ENCODE measurements around the gene LTB4R2.

DNA sequence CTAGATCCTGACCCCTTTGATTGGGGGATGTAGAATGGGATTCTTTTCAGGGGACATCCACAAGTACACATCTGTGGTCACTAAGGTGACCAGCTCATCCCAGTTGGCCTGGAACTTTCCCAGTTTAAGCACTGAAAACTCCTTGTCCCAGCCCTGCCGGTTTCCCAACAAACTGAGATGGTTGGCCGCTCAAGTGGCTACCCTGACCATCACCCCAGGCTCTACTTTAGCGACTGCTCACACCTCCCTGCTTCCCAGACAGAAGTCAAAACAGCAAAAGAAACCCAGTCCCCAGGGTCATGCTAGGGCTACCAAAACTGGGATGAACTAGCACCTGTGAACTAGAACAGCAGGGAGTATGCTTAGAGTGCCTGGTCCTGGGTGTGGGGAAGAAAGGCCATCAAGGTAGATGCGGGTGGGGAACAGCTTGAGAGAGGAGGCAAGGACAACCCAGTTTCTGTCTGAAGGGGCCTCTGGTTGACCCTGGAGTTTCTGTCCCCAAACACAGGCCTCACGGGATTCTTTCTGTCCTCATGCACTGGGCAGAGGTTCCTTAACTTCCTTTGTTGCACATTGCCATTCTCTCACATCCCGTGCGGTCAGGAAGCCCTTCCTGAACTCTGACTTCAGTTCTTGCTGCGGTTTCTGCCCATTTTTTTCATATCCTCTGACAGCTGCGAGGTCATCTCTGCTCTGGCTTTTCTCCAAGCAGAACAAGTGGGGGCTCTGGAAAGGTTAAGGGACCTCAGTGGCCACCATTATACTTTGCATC is 3.0 kb downstream of the LTB4R2 start:
- TF ChIP-seq, protein P1, sequence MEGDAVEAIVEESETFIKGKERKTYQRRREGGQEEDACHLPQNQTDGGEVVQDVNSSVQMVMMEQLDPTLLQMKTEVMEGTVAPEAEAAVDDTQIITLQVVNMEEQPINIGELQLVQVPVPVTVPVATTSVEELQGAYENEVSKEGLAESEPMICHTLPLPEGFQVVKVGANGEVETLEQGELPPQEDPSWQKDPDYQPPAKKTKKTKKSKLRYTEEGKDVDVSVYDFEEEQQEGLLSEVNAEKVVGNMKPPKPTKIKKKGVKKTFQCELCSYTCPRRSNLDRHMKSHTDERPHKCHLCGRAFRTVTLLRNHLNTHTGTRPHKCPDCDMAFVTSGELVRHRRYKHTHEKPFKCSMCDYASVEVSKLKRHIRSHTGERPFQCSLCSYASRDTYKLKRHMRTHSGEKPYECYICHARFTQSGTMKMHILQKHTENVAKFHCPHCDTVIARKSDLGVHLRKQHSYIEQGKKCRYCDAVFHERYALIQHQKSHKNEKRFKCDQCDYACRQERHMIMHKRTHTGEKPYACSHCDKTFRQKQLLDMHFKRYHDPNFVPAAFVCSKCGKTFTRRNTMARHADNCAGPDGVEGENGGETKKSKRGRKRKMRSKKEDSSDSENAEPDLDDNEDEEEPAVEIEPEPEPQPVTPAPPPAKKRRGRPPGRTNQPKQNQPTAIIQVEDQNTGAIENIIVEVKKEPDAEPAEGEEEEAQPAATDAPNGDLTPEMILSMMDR (conservative IDR thresholded peaks at IDR 0.05): no peak
- TF ChIP-seq EZH2 (IDR thresholded peaks at IDR 0.05; ENCODE audit: low read depth): no peak

Data from PC-9 (cell line).